Karpas-422 (cell line): ENCODE results near the gene CES3. TPM values are rescaled to one million over a fixed set of nuclear protein-coding genes. Genes with fewer than 3 reads are reported as not detected.

Experiments
- DNase-seq: peaks from one replicate; pipeline ENCODE4 v3.0.0-alpha.2; 2015
- H2AFZ ChIP-seq: fragments of 200-600 bp; sonication (generic); 2 replicates; pipeline ENCODE4 v1.6.1; 2014; ENCODE audit warnings: antibody characterized with exemption, low read length, mixed read lengths
- H3K27ac ChIP-seq: fragments of 200-600 bp; sonication (generic); 2 replicates; pipeline ENCODE4 v1.5.1; 2014; ENCODE audit warnings: mild to moderate bottlenecking, low read length, moderate library complexity
- H3K27me3 ChIP-seq: fragments of 200-600 bp; sonication (generic); 2 replicates; pipeline ENCODE4 v1.6.1; 2014; ENCODE audit warnings: low read length, mixed read lengths
- H3K36me3 ChIP-seq: fragments of 200-600 bp; sonication (generic); 2 replicates; pipeline ENCODE4 v1.6.1; 2014; ENCODE audit warnings: low read length, mixed read lengths; ENCODE audit not compliant: insufficient read depth
- H3K4me1 ChIP-seq: fragments of 200-600 bp; sonication (generic); 2 replicates; pipeline ENCODE4 v1.6.1; 2014; ENCODE audit warnings: mild to moderate bottlenecking, low read length, mixed read lengths
- H3K4me2 ChIP-seq: fragments of 200-600 bp; sonication (generic); 2 replicates; pipeline ENCODE4 v1.6.1; 2014; ENCODE audit warnings: low read length, low read depth, mild to moderate bottlenecking; ENCODE audit not compliant: poor library complexity, severe bottlenecking
- H3K4me3 ChIP-seq: fragments of 200-600 bp; sonication (generic); 2 replicates; pipeline ENCODE4 v1.5.1; 2014; ENCODE audit warnings: mild to moderate bottlenecking, antibody characterized with exemption, low read length, mixed read lengths
- H3K79me2 ChIP-seq: fragments of 200-600 bp; sonication (generic); 2 replicates; pipeline ENCODE4 v1.6.1; 2014; ENCODE audit warnings: mild to moderate bottlenecking, low read length, mixed read lengths
- H3K9ac ChIP-seq: fragments of 200-600 bp; sonication (generic); 2 replicates; pipeline ENCODE4 v1.6.0; 2014; ENCODE audit warnings: low read length
- H3K9me2 ChIP-seq: fragments of 200-600 bp; sonication (generic), shearing (Covaris generic); replicated peaks from 2 replicates; pipeline ENCODE4 v1.6.0; 2014; ENCODE audit warnings: mild to moderate bottlenecking, low read length, moderate library complexity; ENCODE audit not compliant: insufficient read depth
- H3K9me3 ChIP-seq: fragments of 300-700, 200-600 bp; sonication (generic); 2 replicates; pipeline ENCODE4 v1.6.1; 2014; ENCODE audit warnings: low read length, mixed read lengths
- H4K20me1 ChIP-seq: fragments of 200-600 bp; sonication (generic); 2 replicates; pipeline ENCODE4 v1.6.1; 2014; ENCODE audit warnings: mild to moderate bottlenecking, antibody characterized with exemption, low read length, low read depth; ENCODE audit not compliant: insufficient read depth
- small RNA-seq: library from RNA; depleted of rRNA; stranded (forward); fragments of <200 nt; gene quantifications from one replicate; pipeline ENCODE3, GENCODE V24; 2014
- total RNA-seq: library from RNA; depleted of rRNA; stranded (reverse); fragments of >200 nt; shearing (Covaris generic); gene quantifications from 2 replicates; pipeline ENCODE4 v1.2.3, GENCODE V29; 2014; ENCODE audit warnings: low replicate concordance; rRNA removed

Gene CES3
- total RNA-seq, 1 experiment from 2014 or later = 20.9 TPM

GRCh38 chr16:67022531-67023214 lies 61.6 kb downstream of the CES3 start:
- no peaks in the 10 kb centered on the region for H3K79me2 ChIP-seq
- no peak overlapping the region for H3K9ac ChIP-seq
- H3K4me2 ChIP-seq = no peak overlapping the region
- H3K27ac ChIP-seq = no peak overlapping the region
- H2AFZ ChIP-seq = no peak overlapping the region
- H3K36me3 ChIP-seq = no peaks in the 10 kb centered on the region
- DNase-seq = no peak
- no peaks in the 10 kb centered on the region for H4K20me1 ChIP-seq
- H3K9me3 ChIP-seq = no peaks in the 10 kb centered on the region
- no peak overlapping the region for H3K4me3 ChIP-seq
- H3K9me2 ChIP-seq = no peaks in the 10 kb centered on the region
- no peaks in the 10 kb centered on the region for H3K27me3 ChIP-seq
- H3K4me1 ChIP-seq = peaks cover 10% of the 10 kb centered on the region

- Histone ChIP-seq H2AFZ (no peak overlapping the region), H3K4me3 (no peak overlapping the region), H3K9me3 (no peaks in the 10 kb centered on the region), H3K4me2 (no peak overlapping the region), H3K9me2 (no peaks in the 10 kb centered on the region), H3K9ac (no peak overlapping the region), H3K79me2 (peaks cover 6% of the 10 kb centered on the region; the same call in 1 of the 2 replicates), H3K36me3 (no peaks in the 10 kb centered on the region), H3K27me3 (no peaks in the 10 kb centered on the region), H4K20me1 (no peaks in the 10 kb centered on the region), H3K4me1 (peaks cover 12% of the 10 kb centered on the region), H3K27ac (no peak overlapping the region)
- no peak for DNase-seq
Observed at GRCh38 chr16:67023689-67024088, 62.6 kb downstream of the CES3 start.

Small RNA genes within 50 kb of the gene (small RNA-seq; reads per million reads assigned to genes)
- not detected for gene RN7SL543P

Other genes with a start within 250 kb of the CES3 start
- gene DYNC1LI2, start 209.7 kb upstream of the CES3 start, total RNA-seq = 56.7 and 68.5 TPM in 2 replicates
- not detected in 2 replicates for gene TERB1, start 159.7 kb upstream of the CES3 start, total RNA-seq
- gene NAE1, start 130.3 kb upstream of the CES3 start, total RNA-seq = 60.4 and 112 TPM in 2 replicates
- gene CA7, start 116.9 kb upstream of the CES3 start, total RNA-seq = not detected in 2 replicates
- 7.7 and 11.7 TPM in 2 replicates for gene PDP2, start 80.8 kb upstream of the CES3 start, total RNA-seq
- gene CDH16, start 42.4 kb upstream of the CES3 start, total RNA-seq = not detected in 2 replicates
- not detected in 2 replicates for gene RRAD, start 35.7 kb upstream of the CES3 start, total RNA-seq
- gene CIAO2B, start 26.9 kb upstream of the CES3 start, total RNA-seq = 121 and 227 TPM in 2 replicates
- 13.3 and 34.8 TPM in 2 replicates for gene CES2, start 25.8 kb upstream of the CES3 start, total RNA-seq
- not detected in 2 replicates for gene CES4A, start 27.3 kb downstream of the CES3 start, total RNA-seq
- 55.6 and 79.3 TPM in 2 replicates for gene CBFB, start 67.9 kb downstream of the CES3 start, total RNA-seq
- gene PHAF1, start 148.7 kb downstream of the CES3 start, total RNA-seq = 16.8 and 30.7 TPM in 2 replicates
- 1.4 and 1.8 TPM in 2 replicates for gene B3GNT9, start 189.7 kb downstream of the CES3 start, total RNA-seq
- gene TRADD, start 198.6 kb downstream of the CES3 start, total RNA-seq = 11.4 and 14.7 TPM in 2 replicates
- 2.6 and 14.6 TPM in 2 replicates for gene FBXL8, start 198.7 kb downstream of the CES3 start, total RNA-seq
- 12.4 and 15.2 TPM in 2 replicates for gene HSF4, start 203.5 kb downstream of the CES3 start, total RNA-seq
- 0.15 and 1.8 TPM in 2 replicates for gene NOL3, start 209.3 kb downstream of the CES3 start, total RNA-seq
- gene MATCAP1, start 222.7 kb downstream of the CES3 start, total RNA-seq = 6.8 and 16.9 TPM in 2 replicates
- not detected in 2 replicates for gene EXOC3L1, start 228.9 kb downstream of the CES3 start, total RNA-seq
- gene E2F4, start 230.9 kb downstream of the CES3 start, total RNA-seq = 109 and 171 TPM in 2 replicates
- 0.82 and 5.6 TPM in 2 replicates for gene ELMO3, start 237.9 kb downstream of the CES3 start, total RNA-seq